NCI-H2107 treated with DMSO at 0.1 percent for 48 hours (cell line): ENCODE results near the gene TM9SF1.

ENCODE experiments used
- DNase-seq: peaks from one replicate; lab custom pipeline; 2025; ENCODE audit not compliant: unreplicated experiment; lab: John Stamatoyannopoulos, UW

TM9SF1 gene

DNA sequence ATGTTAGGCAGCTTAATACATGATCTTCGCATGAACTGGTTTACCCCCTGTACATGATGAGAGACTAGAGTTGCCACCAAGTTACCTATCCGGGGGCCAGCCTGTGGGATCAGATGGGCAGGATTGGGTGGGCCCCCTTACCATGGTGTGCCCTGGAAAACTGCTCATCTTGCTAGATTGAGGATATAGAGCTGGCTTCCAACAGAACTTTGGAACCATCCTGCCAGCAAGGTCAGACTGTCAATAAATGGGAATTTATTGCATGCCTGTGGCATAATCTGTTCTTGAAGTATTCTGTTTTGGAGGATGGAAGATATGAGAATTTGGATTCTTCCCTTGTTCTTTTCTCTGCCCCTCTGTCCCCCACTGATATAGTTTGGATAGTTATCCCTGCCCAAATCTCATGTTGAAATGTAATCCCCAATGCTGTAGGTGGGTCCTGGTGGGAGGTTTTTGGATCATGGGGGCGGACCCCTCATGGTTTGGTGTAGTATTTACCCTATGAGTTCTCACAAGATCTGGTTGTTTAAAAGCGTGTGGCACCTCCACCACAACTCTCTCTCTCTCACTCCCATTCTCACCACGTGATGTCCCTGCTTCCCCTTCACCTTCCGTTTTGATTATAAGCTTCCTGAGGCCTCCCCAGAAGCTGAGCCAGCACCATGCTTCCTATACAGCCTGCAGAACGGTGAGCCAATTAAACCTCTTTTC is 3.7 kb upstream of the TM9SF1 start:
- no peak for DNase-seq

- no peak for DNase-seq
Observed at GRCh38 chr14:24197056-24197450, 1.8 kb upstream of the TM9SF1 start.

GRCh38 chr14:24196071-24197055 is 1.1 kb upstream of the TM9SF1 start:
- DNase-seq, result peak; percentile 15

GRCh38 chr14:24194873-24195185 is 412 bp downstream of the TM9SF1 start:
- DNase-seq, result no peak

DNA sequence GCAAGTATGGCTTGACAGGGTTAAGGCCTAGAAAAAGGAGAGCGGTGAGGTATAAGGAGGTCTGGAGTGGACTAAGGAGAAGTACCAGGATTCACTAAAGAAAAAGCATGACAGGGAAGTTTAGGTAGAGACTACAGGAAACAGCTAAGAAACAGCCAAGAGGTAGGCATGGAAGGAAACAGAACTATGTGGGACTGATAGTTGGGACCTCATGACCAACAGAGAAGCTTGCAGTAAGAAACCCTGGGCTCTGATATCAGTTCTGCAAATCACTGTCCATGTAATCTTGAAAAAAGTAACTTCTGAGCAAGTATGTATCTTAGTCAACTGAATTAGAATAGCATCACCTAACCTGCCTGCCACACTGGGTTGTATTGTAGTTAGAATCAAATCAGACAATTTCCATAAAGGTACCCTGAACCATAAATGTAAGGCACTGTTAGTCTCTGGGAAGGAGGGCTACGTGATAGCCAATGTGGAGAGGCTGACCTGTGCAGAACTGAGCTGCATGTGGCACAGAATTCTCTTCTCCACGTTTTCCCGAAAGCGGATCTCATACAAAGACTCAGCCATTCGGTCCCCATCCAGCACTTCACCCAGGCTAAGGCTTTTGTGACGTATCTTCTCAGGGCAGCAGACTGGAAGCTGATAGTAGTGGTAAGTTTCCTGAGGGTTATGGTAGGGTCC is 912 bp downstream of the TM9SF1 start:
- no peak for DNase-seq

DNA sequence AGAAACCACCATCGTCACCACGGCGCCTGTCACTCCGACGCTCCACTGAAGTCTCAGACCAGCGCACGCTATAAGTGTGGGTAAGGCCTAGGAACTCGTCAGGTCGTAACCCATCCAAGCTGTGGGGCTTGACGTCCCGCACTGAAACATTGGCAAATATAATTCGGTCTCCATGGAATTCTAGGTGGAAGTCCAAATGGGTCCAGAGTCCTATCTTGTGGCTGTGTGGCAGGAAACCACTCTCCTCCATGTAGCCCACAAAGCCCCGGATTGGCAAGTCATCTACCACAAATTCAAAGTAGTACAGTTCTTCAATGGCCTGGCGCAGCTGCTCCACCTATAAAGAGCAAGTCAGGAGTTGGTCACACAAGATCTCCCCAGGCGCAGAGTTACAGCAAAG is 2.3 kb downstream of the TM9SF1 start:
- DNase-seq, result no peak

DNA sequence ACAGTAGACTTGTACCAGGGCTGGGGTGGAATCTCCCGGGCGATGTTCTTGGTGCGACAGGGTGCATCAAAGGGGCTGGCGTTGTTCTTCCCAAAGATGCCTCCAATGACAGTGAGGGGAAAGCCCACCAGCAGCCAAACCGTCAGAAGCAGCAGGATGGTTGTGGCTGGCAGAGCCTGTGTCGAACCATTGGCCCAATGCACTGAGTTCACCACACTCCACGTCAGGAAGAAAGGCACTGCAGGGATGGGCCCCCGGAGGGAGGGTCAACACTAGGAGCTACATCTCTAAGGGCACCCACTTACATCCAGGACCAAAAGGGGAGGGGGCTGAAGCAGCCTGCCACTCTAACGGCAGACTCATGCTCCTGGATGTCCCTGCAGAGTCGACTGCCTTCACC is 4.8 kb downstream of the TM9SF1 start:
- no peak for DNase-seq

GRCh38 chr14:24189460-24189859 is 5.8 kb downstream of the TM9SF1 start:
- DNase-seq, result no peak

DNA sequence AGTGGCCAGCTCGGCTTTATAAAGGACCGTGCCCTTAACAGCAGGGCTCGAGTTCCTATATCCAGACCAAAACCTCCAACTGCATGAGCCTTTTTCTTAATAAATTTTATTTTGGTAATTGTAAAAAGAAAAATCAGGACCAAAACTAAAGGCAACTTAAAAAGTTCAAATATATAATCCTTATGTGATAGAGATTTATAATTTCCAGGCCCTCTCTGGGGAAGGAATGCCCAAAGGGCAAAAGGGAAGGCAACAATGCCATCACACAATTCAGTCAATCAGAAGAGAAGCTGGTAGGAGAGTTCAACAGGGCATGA is 6.2 kb downstream of the TM9SF1 start:
- no peak for DNase-seq

- DNase-seq, result peak; percentile 98
Observed at GRCh38 chr14:24188251-24189058, 6.8 kb downstream of the TM9SF1 start, which contains the start of gene IPO4. Gene IPO4 (minus strand): TSS chr14:24188816. CDS start chr14:24188787, 29 bp downstream.

DNA sequence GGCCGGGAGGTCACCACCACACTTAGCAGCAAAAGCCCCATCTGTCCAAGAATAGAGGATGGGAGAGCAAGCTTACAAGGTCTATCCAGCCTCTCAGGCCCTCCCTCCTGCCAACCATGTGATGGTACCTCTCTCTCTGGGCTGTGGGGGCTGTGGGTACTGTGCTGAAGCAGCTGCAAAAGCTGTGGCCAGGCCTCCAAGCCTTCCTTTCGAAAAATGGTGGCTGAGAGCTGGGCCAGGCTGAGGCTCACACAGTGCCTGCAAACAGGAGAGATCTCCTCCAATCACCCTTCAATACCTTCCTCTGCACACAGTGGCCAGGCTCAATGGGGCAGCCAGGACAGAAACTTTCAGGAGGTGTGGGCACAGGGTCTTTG is 7.7 kb downstream of the TM9SF1 start:
- no peak for DNase-seq

DNA sequence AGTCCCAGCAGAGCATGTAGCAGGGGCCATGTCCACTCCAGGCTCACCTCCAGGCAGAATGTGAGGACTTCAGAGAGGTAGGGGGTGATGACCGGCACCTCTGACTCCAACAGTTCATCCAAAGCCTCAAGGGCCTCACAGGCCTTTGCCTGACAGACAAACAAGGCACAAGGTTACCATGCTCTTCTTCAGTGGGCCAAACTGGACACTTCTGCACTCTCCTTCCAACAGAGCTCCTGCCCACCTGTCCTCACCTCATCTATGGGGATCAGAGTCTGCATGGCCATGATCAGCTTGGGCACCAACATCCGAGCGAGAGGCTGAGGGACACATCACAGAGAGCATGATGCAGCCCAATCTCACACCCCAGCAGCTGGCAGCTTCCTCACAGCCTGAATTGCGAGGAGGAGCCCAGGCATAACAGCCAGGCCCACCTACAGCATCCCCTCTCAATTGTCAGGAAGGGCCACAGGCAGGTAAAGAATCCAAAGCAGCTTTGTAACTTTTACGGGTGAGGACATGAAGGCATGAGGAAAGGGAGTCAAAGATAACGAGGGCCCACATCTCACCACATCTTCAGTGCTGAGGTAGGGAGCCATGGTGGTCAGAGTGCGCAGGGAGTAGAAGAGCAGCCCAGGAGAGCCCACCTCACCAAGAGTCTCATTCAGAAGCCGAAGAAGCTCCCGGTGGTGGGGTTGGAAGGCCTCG is 8.3 kb downstream of the TM9SF1 start:
- no peak for DNase-seq

DNA sequence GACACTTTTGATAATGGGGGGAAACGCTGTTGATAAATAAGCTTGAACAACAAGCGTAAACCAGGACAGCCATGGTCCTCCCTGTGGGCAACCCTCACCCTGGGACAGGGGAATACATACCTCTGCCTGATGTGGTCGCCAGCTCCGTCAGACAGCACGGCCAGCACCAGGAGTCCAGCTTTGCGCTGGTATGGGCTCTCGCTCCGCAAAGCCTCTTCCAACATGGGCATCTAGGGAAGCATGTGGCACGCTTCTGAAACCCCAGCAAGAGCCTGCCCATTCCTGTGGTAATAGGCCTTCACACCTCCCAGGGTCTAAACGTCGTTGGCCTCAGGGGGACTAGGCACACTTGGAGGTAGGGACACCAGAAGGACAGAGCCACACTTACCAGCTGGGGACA is 9.5 kb downstream of the TM9SF1 start:
- DNase-seq, result no peak

DNA sequence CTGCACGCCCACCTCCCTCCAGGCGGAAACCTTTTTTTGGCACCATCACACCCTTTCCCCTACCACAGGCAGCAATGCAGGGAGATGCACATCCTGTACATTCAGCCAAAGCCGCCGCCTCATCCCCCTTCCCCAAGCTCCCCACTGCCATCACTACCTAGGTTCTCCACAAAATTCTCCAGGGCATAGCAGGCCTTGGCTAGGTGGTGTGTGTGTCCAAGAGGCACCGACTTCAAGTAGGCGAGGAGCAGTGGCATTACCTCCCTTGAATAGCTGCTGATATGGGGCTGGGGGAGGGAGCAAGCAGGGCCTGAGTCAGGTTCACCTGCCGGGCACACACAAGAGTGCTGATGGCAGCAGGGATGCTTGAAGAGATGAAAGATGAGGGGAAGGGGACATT is 10.2 kb downstream of the TM9SF1 start:
- DNase-seq, result no peak

GRCh38 chr14:24184104-24184970 is 10.9 kb downstream of the TM9SF1 start:
- DNase-seq, result no peak

GRCh38 chr14:24183014-24183481 is 12.2 kb downstream of the TM9SF1 start:
- no peak for DNase-seq

DNA sequence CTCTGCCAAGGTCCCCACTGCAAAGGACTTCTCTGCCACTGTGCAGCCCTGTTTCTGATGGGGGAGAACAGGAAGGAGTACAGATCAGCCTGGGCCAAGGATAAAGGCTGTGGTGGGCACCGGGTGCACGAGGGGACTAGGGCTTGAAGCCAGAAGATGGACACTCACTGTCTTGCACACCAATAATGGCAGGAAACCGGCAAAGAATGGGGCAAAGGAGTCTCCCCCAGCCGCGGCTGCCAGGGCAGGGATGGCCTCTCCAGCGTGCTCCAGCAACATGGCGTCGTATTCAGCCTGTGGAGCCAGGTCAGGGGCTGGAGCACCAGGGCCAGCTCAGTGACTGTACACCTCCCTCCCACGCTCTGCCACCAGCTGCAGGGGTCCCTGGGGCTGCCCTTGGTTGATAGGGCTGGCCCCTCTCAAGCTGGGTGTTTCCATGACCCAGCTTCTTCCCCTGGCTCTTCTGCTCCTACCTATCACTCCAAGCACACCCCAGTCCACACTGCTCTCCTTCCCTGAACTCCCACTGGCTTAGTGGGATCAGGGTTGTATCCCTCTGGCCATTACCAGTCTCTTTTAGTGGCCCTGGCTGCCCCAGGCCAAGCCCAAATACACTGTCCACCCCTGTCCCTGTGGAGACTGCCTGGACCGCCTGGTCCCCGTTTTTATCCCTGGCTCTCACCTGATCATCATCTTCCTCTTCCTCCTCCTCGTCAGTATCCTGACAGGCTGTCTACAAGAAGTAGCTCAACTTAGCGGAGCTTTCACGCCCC is 12.9 kb downstream of the TM9SF1 start:
- DNase-seq, result no peak

DNA sequence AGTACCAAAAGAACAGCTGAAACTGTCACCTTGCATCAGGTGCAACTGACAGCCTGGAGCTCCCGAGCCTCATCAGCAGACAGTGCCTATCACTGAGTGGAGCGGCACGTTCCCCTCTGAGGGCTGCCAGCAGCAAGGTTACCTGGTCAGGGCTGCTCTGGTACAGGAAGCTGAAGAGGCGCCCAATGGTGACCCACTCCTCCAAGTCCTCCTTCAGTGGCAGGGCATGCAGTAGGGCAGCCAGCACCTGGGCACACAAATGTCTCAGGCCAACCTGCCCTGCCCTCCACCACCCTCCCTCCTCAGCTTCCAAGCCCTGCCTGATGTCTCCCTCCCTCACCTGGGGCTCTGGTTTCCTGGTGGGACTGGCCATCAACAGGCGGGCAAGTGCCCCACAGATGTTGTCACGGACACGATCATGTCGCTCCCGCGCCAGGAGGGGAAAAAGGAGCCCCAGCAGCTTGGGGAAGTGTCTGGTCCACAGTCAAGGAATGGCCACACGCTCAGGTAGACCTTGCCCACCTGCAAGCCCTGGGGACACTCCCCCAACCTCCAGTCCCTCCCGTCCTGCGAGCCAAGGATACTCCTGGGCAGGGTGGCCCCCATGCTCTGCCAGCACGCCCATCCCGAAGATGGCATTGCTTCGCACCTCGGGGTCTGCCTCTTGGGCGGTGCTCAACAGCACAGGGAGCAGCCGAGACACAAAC is 13.7 kb downstream of the TM9SF1 start:
- no peak for DNase-seq
